ENCODE measurements around the gene CALCOCO2. TPM values are rescaled to one million over a fixed set of nuclear protein-coding genes. Genes with fewer than 3 reads are reported as not detected.

The CALCOCO2 gene
- 73.2 and 89.0 TPM in 2 replicates for total RNA-seq

GRCh38 chr17:48830840-48831548 is at the start of gene CALCOCO2:
Gene CALCOCO2 (plus strand): TSS chr17:48831035. CDS start chr17:48841708, 10,673 bp downstream.

GRCh38 chr17:48816774-48817590 is 13.9 kb upstream of the CALCOCO2 start, which contains the start of gene TTLL6:
Gene TTLL6 (minus strand): TSS chr17:48817229. CDS start chr17:48817072, 157 bp downstream.

GRCh38 chr17:48908047-48908843 is 77.4 kb downstream of the CALCOCO2 start, which contains the start of gene UBE2Z:
Gene UBE2Z (plus strand): TSS chr17:48908407. CDS start chr17:48908504, 97 bp downstream.

Small RNAs within 50 kb of the gene (small RNA-seq; reads per million reads assigned to genes)
- not detected for gene AC068531.1
- gene RF00263, result not detected

Other genes starting within 250 kb of the CALCOCO2 start
- gene HOXB3, start 240.8 kb upstream of the CALCOCO2 start, total RNA-seq, result 11.0 and 13.0 TPM in 2 replicates
- 0.73 TPM in 1 of 2 replicates, not detected in the other for gene HOXB5, start 237.3 kb upstream of the CALCOCO2 start, total RNA-seq
- gene HOXB6, start 226.0 kb upstream of the CALCOCO2 start, total RNA-seq, result 2.3 and 3.9 TPM in 2 replicates
- 1.6 and 3.5 TPM in 2 replicates for gene HOXB7, start 220.0 kb upstream of the CALCOCO2 start, total RNA-seq
- not detected in 2 replicates for gene HOXB8, start 215.7 kb upstream of the CALCOCO2 start, total RNA-seq
- not detected in 2 replicates for gene HOXB9, start 204.7 kb upstream of the CALCOCO2 start, total RNA-seq
- gene PRAC1, start 108.5 kb upstream of the CALCOCO2 start, total RNA-seq, result not detected in 2 replicates
- gene PRAC2, start 107.8 kb upstream of the CALCOCO2 start, total RNA-seq, result not detected in 2 replicates
- gene HOXB13, start 102.3 kb upstream of the CALCOCO2 start, total RNA-seq, result not detected in 2 replicates
- gene TTLL6, start 13.8 kb upstream of the CALCOCO2 start, total RNA-seq, result not detected in 2 replicates
- 40.2 and 56.7 TPM in 2 replicates for gene ATP5MC1, start 61.8 kb downstream of the CALCOCO2 start, total RNA-seq
- 111 and 116 TPM in 2 replicates for gene UBE2Z, start 77.4 kb downstream of the CALCOCO2 start, total RNA-seq
- gene SNF8, start 113.8 kb downstream of the CALCOCO2 start, total RNA-seq, result 62.5 and 82.3 TPM in 2 replicates
- not detected in 2 replicates for gene GIP, start 137.6 kb downstream of the CALCOCO2 start, total RNA-seq
- 0.24 and 0.32 TPM in 2 replicates for gene IGF2BP1, start 166.3 kb downstream of the CALCOCO2 start, total RNA-seq